ENCODE measurements around the gene AARSD1. TPM values are rescaled to one million over a fixed set of nuclear protein-coding genes. Genes with fewer than 3 reads are reported as not detected.
"Not testable (repeated sequence)": the region's sequence is repeated elsewhere in the genome, so short reads cannot be mapped to it uniquely, and the experiment has no call there.

AARSD1 gene
- total RNA-seq, 1 donor from 2014 or later: 60.0 TPM

GRCh38 chr17:42975265-42975664, 11.0 kb upstream of the AARSD1 start:
- Mint-ChIP-seq H3K27me3 (no peaks in the 10 kb centered on the region), H3K36me3 (no peaks in the 10 kb centered on the region), H3K4me1 (ENCODE audit: unreplicated experiment) (peaks cover 4% of the 10 kb centered on the region), H3K9me3 (no peaks in the 10 kb centered on the region), H3K4me3 (no peak overlapping the region), H3K27ac (peak overlapping the region; percentile 10)
- no peak for DNase-seq (ENCODE audit: extremely low spot score, unreplicated experiment)
- TF ChIP-seq CTCF (conservative IDR thresholded peaks at IDR 0.05): no peak

GRCh38 chr17:42973323-42973722, 9.1 kb upstream of the AARSD1 start:
- not testable (repeated sequence) for H3K36me3 Mint-ChIP-seq; H3K4me3 Mint-ChIP-seq; DNase-seq (ENCODE audit: extremely low spot score, unreplicated experiment); H3K9me3 Mint-ChIP-seq; H3K4me1 Mint-ChIP-seq (ENCODE audit: unreplicated experiment); H3K27ac Mint-ChIP-seq; H3K27me3 Mint-ChIP-seq

- Mint-ChIP-seq H3K9me3 (no peaks in the 10 kb centered on the region), H3K4me1 (ENCODE audit: unreplicated experiment) (no peaks in the 10 kb centered on the region), H3K27ac (no peak overlapping the region), H3K36me3 (no peaks in the 10 kb centered on the region), H3K4me3 (no peak overlapping the region), H3K27me3 (no peaks in the 10 kb centered on the region)
- no peak for DNase-seq (ENCODE audit: extremely low spot score, unreplicated experiment)
- TF ChIP-seq CTCF (conservative IDR thresholded peaks at IDR 0.05): no peak
Measured at GRCh38 chr17:42971589-42971988, 7.3 kb upstream of the AARSD1 start.

- Mint-ChIP-seq H3K27ac (peak overlapping the region; percentile 21), H3K9me3 (no peaks in the 10 kb centered on the region), H3K4me1 (ENCODE audit: unreplicated experiment) (peaks cover 5% of the 10 kb centered on the region), H3K36me3 (peaks cover 5% of the 10 kb centered on the region), H3K27me3 (no peaks in the 10 kb centered on the region), H3K4me3 (no peak overlapping the region)
- no peak for TF ChIP-seq CTCF (conservative IDR thresholded peaks at IDR 0.05)
- no peak for DNase-seq (ENCODE audit: extremely low spot score, unreplicated experiment)
Measured at GRCh38 chr17:42969001-42969581, 4.8 kb upstream of the AARSD1 start.

- no peak overlapping the region for H3K4me3 Mint-ChIP-seq
- H3K4me1 Mint-ChIP-seq (ENCODE audit: unreplicated experiment): peaks cover 11% of the 10 kb centered on the region
- TF ChIP-seq CTCF (conservative IDR thresholded peaks at IDR 0.05): no peak
- peaks cover 9% of the 10 kb centered on the region for H3K36me3 Mint-ChIP-seq
- H3K9me3 Mint-ChIP-seq: no peaks in the 10 kb centered on the region
- no peak for DNase-seq (ENCODE audit: extremely low spot score, unreplicated experiment)
- no peak overlapping the region for H3K27ac Mint-ChIP-seq
- H3K27me3 Mint-ChIP-seq: no peaks in the 10 kb centered on the region
Measured at GRCh38 chr17:42967925-42968324, 3.7 kb upstream of the AARSD1 start.

- H3K27me3 Mint-ChIP-seq: no peaks in the 10 kb centered on the region
- H3K4me3 Mint-ChIP-seq: no peak overlapping the region
- H3K9me3 Mint-ChIP-seq: no peaks in the 10 kb centered on the region
Measured at GRCh38 chr17:42953669-42954068, 10.6 kb downstream of the AARSD1 start.

More at GRCh38 chr17:42953669-42954068, 10.6 kb downstream of the AARSD1 start:
- TF ChIP-seq CTCF (conservative IDR thresholded peaks at IDR 0.05): no peak
- DNase-seq (ENCODE audit: extremely low spot score, unreplicated experiment): no peak
- H3K27ac Mint-ChIP-seq: no peak overlapping the region
- peaks cover 37% of the 10 kb centered on the region for H3K36me3 Mint-ChIP-seq
- H3K4me1 Mint-ChIP-seq (ENCODE audit: unreplicated experiment): no peaks in the 10 kb centered on the region

Data from type B pancreatic cell (in vitro differentiated cells).